HepG2 (cell line): Measurements from ENCODE around the gene ART3. TPM values are rescaled to one million over a fixed set of nuclear protein-coding genes. Genes with fewer than 3 reads are reported as not detected.

Experiments used
- ARID5B ChIP-seq: IDR thresholded peaks from 2 replicates; pipeline ENCODE4 v1.4.0; 2020; ENCODE audit warnings: mild to moderate bottlenecking, missing genetic modification reagents
- BCL3 ChIP-seq: sonication (generic); formaldehyde crosslinking; IDR thresholded peaks from 2 replicates; pipeline ENCODE4 v1.5.1; 2020; ENCODE audit warnings: mild to moderate bottlenecking, missing genetic modification reagents, moderate library complexity
- CEBPB ChIP-seq: IDR thresholded peaks from 2 replicates; pipeline ENCODE4 v1.6.1; 2011; ENCODE audit warnings: low read depth, low read length, improper control_type of control experiment, borderline replicate concordance
- FOXA3 ChIP-seq: IDR thresholded peaks from 2 replicates; pipeline ENCODE4 v1.6.1; 2016; ENCODE audit warnings: missing genetic modification reagents, missing compliant biosample characterization
- GABPA ChIP-seq, 2 experiments: IDR thresholded peaks; 2 replicates each; pipeline ENCODE4 v1.6.1; 2011 to 2016; ENCODE audit warnings: low read depth in 2 of 2, low read length in 1 of 2, missing biosample characterization in 1 of 2, missing genetic modification characterization in 1 of 2
- HDAC2 ChIP-seq: sonication (generic); formaldehyde crosslinking; IDR thresholded peaks from 2 replicates; pipeline ENCODE4 v1.4.0; 2020; ENCODE audit warnings: missing genetic modification reagents
- HNRNPUL1 ChIP-seq: fragments of 200-400 bp; formaldehyde crosslinking; IDR thresholded peaks from 2 replicates; pipeline ENCODE4 v1.6.1; 2017; ENCODE audit warnings: low read depth, mild to moderate bottlenecking, low read length, moderate library complexity
- NR2C2 ChIP-seq: sonication (generic); formaldehyde crosslinking; IDR thresholded peaks from 2 replicates; pipeline ENCODE4 v1.4.0; 2020; ENCODE audit warnings: missing genetic modification reagents, mild to moderate bottlenecking, moderate library complexity, borderline replicate concordance
- RXRB ChIP-seq: IDR thresholded peaks from 2 replicates; pipeline ENCODE4 v1.6.1; 2016; ENCODE audit warnings: borderline replicate concordance, missing genetic modification reagents, missing compliant biosample characterization
- SNRNP70 ChIP-seq: fragments of 200-400 bp; formaldehyde crosslinking; IDR thresholded peaks from 2 replicates; pipeline ENCODE4 v1.6.1; 2017; ENCODE audit warnings: mild to moderate bottlenecking, low read depth, low read length, moderate library complexity
- SOX13 ChIP-seq, 3 experiments: fragments of 450-650 bp in 1 of 3; sonication (generic) in 1 of 3; formaldehyde crosslinking in 1 of 3; IDR thresholded peaks in 2 of 3; conservative IDR thresholded peaks in 1 of 3; 2 replicates each; pipeline versions ENCODE4 v1.5.0 to v1.6.1; 2016 to 2020; ENCODE audit warnings: antibody characterized with exemption in 1 of 3, mild to moderate bottlenecking in 1 of 3, missing compliant biosample characterization in 1 of 3, missing genetic modification reagents in 1 of 3, moderate library complexity in 1 of 3
- STAG1 ChIP-seq: sonication (generic); formaldehyde crosslinking; IDR thresholded peaks from 2 replicates; pipeline ENCODE4 v1.4.0; 2020; ENCODE audit warnings: missing genetic modification reagents
- ZNF276 ChIP-seq: sonication (generic); formaldehyde crosslinking; IDR thresholded peaks from 2 replicates; pipeline ENCODE4 v1.4.0; 2020; ENCODE audit warnings: mild to moderate bottlenecking, low read depth, missing genetic modification reagents
- ZNF615 ChIP-seq: sonication (generic); formaldehyde crosslinking; IDR thresholded peaks from 2 replicates; pipeline ENCODE4 v1.5.0; 2020; ENCODE audit warnings: mild to moderate bottlenecking, missing genetic modification reagents, borderline replicate concordance
- ZNF781 ChIP-seq: sonication (generic); formaldehyde crosslinking; IDR thresholded peaks from 2 replicates; pipeline ENCODE4 v1.5.1; 2020; ENCODE audit warnings: borderline replicate concordance, mild to moderate bottlenecking, missing genetic modification reagents; ENCODE audit errors: not compliant biosample characterization
- ZNF878 ChIP-seq: sonication (generic); formaldehyde crosslinking; IDR thresholded peaks from 2 replicates; pipeline ENCODE4 v1.8.1; 2023; ENCODE audit warnings: mild to moderate bottlenecking, missing genetic modification reagents, moderate library complexity
- ZSCAN22 ChIP-seq: sonication (generic); formaldehyde crosslinking; IDR thresholded peaks from 2 replicates; pipeline ENCODE4 v1.4.0; 2020; ENCODE audit warnings: mild to moderate bottlenecking, missing genetic modification reagents
- polyA plus RNA-seq, 8 experiments: library from polyadenylated mRNA; depleted of rRNA in 3 of 8; stranded (reverse) in 7 of 8; unstranded in 1 of 8; fragments of >200 nt; fragmentation: Illumina TruSeq in 4 of 8; extraction: Trizol in 4 of 8; gene quantifications; 2 replicates each; pipeline versions ENCODE4 v1.2.1 to v1.2.3, GENCODE V29; 2011 to 2016; ENCODE audit warnings: low read depth in 4 of 8, missing spikeins in 1 of 8, mixed read lengths in 1 of 8; ENCODE audit not compliant: insufficient read depth in 1 of 8
- total RNA-seq, 5 experiments: library from RNA; depleted of rRNA; stranded (reverse); fragments of >200 nt; fragmentation: Illumina TruSeq; extraction: Trizol; gene quantifications; 2 replicates each; pipeline ENCODE4 v1.2.3, GENCODE V29; 2016; ENCODE audit warnings: low read depth in 1 of 5

ART3 gene
- total and polyA plus RNA-seq, 2 of the 13 experiments (the other 11 are each of a cell fraction or from before 2014, with no cell fraction given): not detected

GRCh38 chr4:76058888-76059426, 15.6 kb upstream of the ART3 start (continued):
- TF ChIP-seq HDAC2 (CRISPR knock-in tag) (0 out of 2 replicates have a peak, but pooled peaks have one; percentile 21), RXRB (CRISPR knock-in tag) (peak; percentile 35; the same call in 1 of the 2 replicates), ZNF615 (CRISPR knock-in tag) (no peak), FOXA3 (peak; percentile 70), STAG1 (no peak), ZNF781 (CRISPR knock-in tag) (no peak), SNRNP70 (no peak), ZNF878 (CRISPR knock-in tag) (no peak), BCL3 (no peak), GABPA (IDR thresholded peaks at IDR 0.05; ENCODE audit: low read depth, low read length) (peak; percentile 20; the same call in 1 of the 2 replicates), GABPA (CRISPR knock-in tag; IDR thresholded peaks at IDR 0.05; ENCODE audit: low read depth) (peak; percentile 84), CEBPB (peak; percentile 33; the same call in 1 of the 2 replicates), SOX13 (IDR thresholded peaks at IDR 0.05) (no peak), SOX13 (CRISPR knock-in tag; conservative IDR thresholded peaks at IDR 0.05 in 1 of 2, IDR thresholded peaks at IDR 0.05 in 1 of 2) (peak in 1 of 2 experiments; percentile 22; a peak in 1 of 4 replicates), ZSCAN22 (no peak), ZNF276 (no peak), NR2C2 (CRISPR knock-in tag) (peak; percentile 86), ARID5B (CRISPR knock-in tag) (peak; percentile 37; the same call in 1 of the 2 replicates), HNRNPUL1 (no peak)
